Chondrocyte (in vitro differentiated cells): ENCODE results near the gene PDXK. TPM values are rescaled to one million over a fixed set of nuclear protein-coding genes. Genes with fewer than 3 reads are reported as not detected.

Source experiments
- DNase-seq: peaks from one replicate; pipeline ENCODE4 v3.0.0; 2021; ENCODE audit warnings: mixed read lengths, low spot score
- H3K27ac Mint-ChIP-seq: one replicate; pipeline ENCODE4 v1.8.0; 2021; ENCODE audit warnings: mild to moderate bottlenecking, moderate library complexity, mixed read lengths; ENCODE audit not compliant: unreplicated experiment
- H3K27me3 Mint-ChIP-seq: 2 replicates; pipeline ENCODE4 v1.8.0; 2021; ENCODE audit warnings: low read depth, mixed read lengths
- H3K36me3 Mint-ChIP-seq: 2 replicates; pipeline ENCODE4 v1.8.0; 2021; ENCODE audit warnings: low read depth, mixed read lengths
- H3K4me1 Mint-ChIP-seq: 2 replicates; pipeline ENCODE4 v1.8.0; 2021; ENCODE audit warnings: low read depth, mild to moderate bottlenecking, mixed read lengths
- H3K4me3 Mint-ChIP-seq: one replicate; pipeline ENCODE4 v1.8.0; 2021; ENCODE audit warnings: mild to moderate bottlenecking, moderate library complexity, mixed read lengths; ENCODE audit not compliant: unreplicated experiment
- H3K9me3 Mint-ChIP-seq: 2 replicates; pipeline ENCODE4 v1.8.0; 2021; ENCODE audit warnings: low read depth, mixed read lengths
- total RNA-seq: library from RNA; stranded (reverse); gene quantifications from 3 replicates; pipeline ENCODE4 v1.2.1, GENCODE V29; 2021
- TF ChIP-seq, protein P1 (sequence below): fragments of 200-600 bp; sonication (generic); IDR thresholded peaks from 2 replicates; pipeline ENCODE4 v1.5.0; 2021; ENCODE audit warnings: antibody characterized with exemption, mild to moderate bottlenecking, moderate library complexity

Gene PDXK
- total RNA-seq, 1 donor from 2014 or later, result 213 TPM

GRCh38 chr21:43723648-43724047 is 4.7 kb downstream of the PDXK start:
- Mint-ChIP-seq H3K27me3 (no peaks in the 10 kb centered on the region), H3K4me1 (peaks cover 71% of the 10 kb centered on the region), H3K9me3 (no peaks in the 10 kb centered on the region), H3K36me3 (peaks cover 7% of the 10 kb centered on the region), H3K27ac (no peak overlapping the region), H3K4me3 (no peak overlapping the region)
- TF ChIP-seq, protein P1, sequence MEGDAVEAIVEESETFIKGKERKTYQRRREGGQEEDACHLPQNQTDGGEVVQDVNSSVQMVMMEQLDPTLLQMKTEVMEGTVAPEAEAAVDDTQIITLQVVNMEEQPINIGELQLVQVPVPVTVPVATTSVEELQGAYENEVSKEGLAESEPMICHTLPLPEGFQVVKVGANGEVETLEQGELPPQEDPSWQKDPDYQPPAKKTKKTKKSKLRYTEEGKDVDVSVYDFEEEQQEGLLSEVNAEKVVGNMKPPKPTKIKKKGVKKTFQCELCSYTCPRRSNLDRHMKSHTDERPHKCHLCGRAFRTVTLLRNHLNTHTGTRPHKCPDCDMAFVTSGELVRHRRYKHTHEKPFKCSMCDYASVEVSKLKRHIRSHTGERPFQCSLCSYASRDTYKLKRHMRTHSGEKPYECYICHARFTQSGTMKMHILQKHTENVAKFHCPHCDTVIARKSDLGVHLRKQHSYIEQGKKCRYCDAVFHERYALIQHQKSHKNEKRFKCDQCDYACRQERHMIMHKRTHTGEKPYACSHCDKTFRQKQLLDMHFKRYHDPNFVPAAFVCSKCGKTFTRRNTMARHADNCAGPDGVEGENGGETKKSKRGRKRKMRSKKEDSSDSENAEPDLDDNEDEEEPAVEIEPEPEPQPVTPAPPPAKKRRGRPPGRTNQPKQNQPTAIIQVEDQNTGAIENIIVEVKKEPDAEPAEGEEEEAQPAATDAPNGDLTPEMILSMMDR, result no peak
- no peak for DNase-seq

GRCh38 chr21:43726686-43727518 is 8.0 kb downstream of the PDXK start:
- peak overlapping the region; percentile 99 for H3K27ac Mint-ChIP-seq
- no peaks in the 10 kb centered on the region for H3K9me3 Mint-ChIP-seq
- no peaks in the 10 kb centered on the region for H3K27me3 Mint-ChIP-seq
- TF ChIP-seq, protein P1, result no peak
- H3K4me1 Mint-ChIP-seq, result peaks cover 71% of the 10 kb centered on the region
- H3K36me3 Mint-ChIP-seq, result peaks cover 7% of the 10 kb centered on the region
- DNase-seq, result no peak
- peak overlapping the region; percentile 48 for H3K4me3 Mint-ChIP-seq

DNA sequence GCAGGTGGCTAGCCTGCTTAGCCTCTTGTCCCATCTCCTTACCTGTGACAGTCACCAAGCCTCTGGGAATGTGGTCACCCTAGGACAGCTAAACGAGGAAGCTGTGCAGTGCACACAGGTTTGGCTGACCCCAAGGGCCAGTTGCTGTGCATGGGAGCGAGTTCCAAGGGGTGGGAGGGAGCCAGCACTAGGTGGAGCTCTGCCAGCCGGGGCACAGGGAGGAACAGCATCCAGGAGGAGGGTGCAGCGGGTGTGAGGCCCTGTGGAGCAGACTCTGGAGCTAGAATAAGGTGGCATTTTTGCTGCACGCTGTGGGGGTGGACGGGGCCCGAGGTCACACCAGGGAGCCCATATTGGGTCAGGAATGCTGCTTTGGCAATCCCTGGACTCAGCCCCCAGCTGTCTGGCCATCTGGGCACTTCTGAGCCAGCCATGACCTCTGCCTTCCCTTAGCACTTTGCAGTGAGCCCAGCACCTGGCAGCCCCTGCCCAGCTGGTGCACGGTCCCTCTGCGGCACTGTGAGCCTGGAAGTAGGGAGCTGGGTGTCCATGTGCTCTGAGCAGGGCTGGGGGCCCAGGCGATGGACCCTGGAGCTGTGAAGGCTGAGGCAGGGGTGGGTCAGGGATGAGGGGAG is 8.7 kb downstream of the PDXK start:
- no peaks in the 10 kb centered on the region for H3K9me3 Mint-ChIP-seq

DNA sequence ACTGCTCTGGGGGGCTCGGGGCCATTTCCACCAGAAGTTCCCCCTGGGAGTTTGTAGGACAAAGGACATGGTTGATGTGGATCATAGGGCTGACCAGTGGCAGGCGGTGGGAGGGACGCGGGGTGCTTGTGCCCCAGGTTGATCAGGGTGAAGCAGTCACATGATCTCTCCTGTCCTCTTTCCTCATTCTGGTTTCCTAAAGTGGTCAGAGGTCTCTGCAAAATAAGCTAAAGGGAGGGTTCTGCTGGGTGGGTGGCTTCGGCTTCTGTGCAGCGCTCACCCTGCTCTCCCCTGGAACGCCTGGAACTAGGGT is 9.2 kb downstream of the PDXK start:
- Mint-ChIP-seq H3K4me3 (peak overlapping the region; percentile 76), H3K27me3 (no peaks in the 10 kb centered on the region), H3K36me3 (peaks cover 4% of the 10 kb centered on the region), H3K4me1 (peaks cover 67% of the 10 kb centered on the region), H3K27ac (peak overlapping the region; percentile 99), H3K9me3 (no peaks in the 10 kb centered on the region)
- no peak for DNase-seq
- TF ChIP-seq, protein P1, result no peak

More for the DNA sequence above, 8.7 kb downstream of the PDXK start:
- TF ChIP-seq, protein P1, result peak; percentile 62
- peaks cover 5% of the 10 kb centered on the region for H3K36me3 Mint-ChIP-seq
- H3K4me3 Mint-ChIP-seq, result peak overlapping the region; percentile 76
- H3K4me1 Mint-ChIP-seq, result peaks cover 69% of the 10 kb centered on the region
- DNase-seq, result no peak
- no peaks in the 10 kb centered on the region for H3K27me3 Mint-ChIP-seq
- H3K27ac Mint-ChIP-seq, result peak overlapping the region; percentile 99

- H3K4me3 Mint-ChIP-seq, result peak overlapping the region; percentile 76
- H3K27me3 Mint-ChIP-seq, result no peaks in the 10 kb centered on the region
- H3K27ac Mint-ChIP-seq, result peak overlapping the region; percentile 99
- peaks cover 4% of the 10 kb centered on the region for H3K36me3 Mint-ChIP-seq
- no peaks in the 10 kb centered on the region for H3K9me3 Mint-ChIP-seq
- peaks cover 73% of the 10 kb centered on the region for H3K4me1 Mint-ChIP-seq
- peak; percentile 99 for DNase-seq
- TF ChIP-seq, protein P1, result peak; percentile 75
Measured at GRCh38 chr21:43728467-43729390, 9.8 kb downstream of the PDXK start.
